KOPT-K1 (cell line): ENCODE measurements around the gene CNTNAP2.

Experiments used
- H3K27ac ChIP-seq: fragments of 200-600 bp; sonication (generic); 2 replicates; pipeline ENCODE4 v1.5.1; 2016; ENCODE audit warnings: antibody characterized with exemption, mild to moderate bottlenecking, low read depth, low read length; ENCODE audit not compliant: poor library complexity, severe bottlenecking
- H3K36me3 ChIP-seq: fragments of 200-600 bp; sonication (generic); 2 replicates; pipeline ENCODE4 v1.5.1; 2017; ENCODE audit warnings: antibody characterized with exemption, mild to moderate bottlenecking, low read length, moderate library complexity; ENCODE audit not compliant: insufficient read depth
- H3K9me3 ChIP-seq: fragments of 200-600 bp; sonication (generic); 2 replicates; pipeline ENCODE4 v1.5.1; 2017; ENCODE audit warnings: antibody characterized with exemption, low read length, mild to moderate bottlenecking; ENCODE audit not compliant: insufficient read depth, poor library complexity, severe bottlenecking

Gene CNTNAP2

DNA sequence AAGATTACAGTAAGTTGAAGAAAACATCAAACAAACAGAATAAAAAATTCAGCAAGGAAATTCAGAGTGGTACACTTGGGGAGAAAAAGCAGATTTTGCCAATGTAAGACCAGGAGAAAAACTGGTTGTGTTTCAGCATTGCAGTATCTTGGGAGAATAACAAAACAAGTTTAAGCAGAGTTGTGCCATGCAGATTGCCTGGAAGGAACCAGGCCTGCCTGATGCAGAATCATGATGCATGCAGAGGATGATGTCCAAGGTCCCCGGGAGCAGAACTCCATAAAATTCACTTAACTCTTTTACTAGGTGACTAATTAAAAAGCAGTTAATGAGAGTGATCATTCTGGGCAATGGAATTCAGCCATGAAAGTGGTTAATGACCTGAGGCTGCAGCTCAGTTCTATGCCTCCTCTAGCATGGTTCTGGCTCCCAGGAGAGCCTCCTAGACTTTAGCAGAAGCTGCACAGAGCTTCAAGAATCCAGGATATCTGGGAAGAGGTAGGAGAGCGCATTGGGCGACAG is 2094.3 kb downstream of the CNTNAP2 start:
- H3K9me3 ChIP-seq = no peaks in the 10 kb centered on the region
- H3K36me3 ChIP-seq = no peaks in the 10 kb centered on the region
- no peak overlapping the region for H3K27ac ChIP-seq

DNA sequence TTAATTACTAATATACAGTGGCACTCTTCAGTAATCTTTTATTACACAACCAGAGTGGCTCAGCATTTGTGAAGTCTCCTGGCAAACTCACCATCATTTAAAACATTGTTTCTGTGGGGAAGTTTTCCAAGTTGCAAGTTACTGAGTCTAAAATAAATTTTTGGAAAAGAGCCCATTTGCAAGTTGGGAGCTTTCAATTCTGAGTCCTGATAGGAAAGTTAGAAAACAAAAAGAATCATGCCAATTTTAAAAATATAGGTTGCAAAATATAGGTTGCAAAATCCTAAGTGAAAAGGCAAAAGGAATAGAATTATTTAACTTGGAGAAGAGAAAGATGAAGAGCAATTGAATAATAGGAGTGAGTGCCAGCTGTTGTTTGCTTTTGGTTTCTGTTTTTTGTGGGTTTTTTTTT is 2095.1 kb downstream of the CNTNAP2 start:
- no peaks in the 10 kb centered on the region for H3K9me3 ChIP-seq
- no peak overlapping the region for H3K27ac ChIP-seq
- no peaks in the 10 kb centered on the region for H3K36me3 ChIP-seq

GRCh38 chr7:148212731-148213130 is 2096.1 kb downstream of the CNTNAP2 start:
- no peaks in the 10 kb centered on the region for H3K36me3 ChIP-seq
- no peaks in the 10 kb centered on the region for H3K9me3 ChIP-seq
- H3K27ac ChIP-seq = no peak overlapping the region

DNA sequence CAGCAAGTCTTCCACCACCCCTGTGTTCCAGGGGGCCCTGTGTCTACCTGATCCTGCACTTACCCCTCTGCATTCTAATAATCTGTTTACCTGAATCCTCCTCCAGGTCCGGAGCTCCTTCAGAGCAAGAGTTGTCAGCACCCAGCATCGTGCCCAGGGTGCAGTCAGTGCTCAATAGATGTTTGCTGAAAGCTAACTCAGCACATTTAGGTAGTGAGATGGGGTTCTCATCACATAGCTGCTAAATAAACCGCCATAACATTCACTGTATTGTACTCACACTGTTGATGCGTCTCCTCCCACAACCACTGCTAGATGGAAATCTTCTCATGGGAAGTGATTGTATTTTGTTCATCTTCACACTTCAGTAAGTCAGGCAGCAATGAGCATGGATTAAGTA is 2097.5 kb downstream of the CNTNAP2 start:
- Histone ChIP-seq H3K27ac (no peak overlapping the region), H3K9me3 (no peaks in the 10 kb centered on the region), H3K36me3 (no peaks in the 10 kb centered on the region)

GRCh38 chr7:148218603-148219002 is 2102.0 kb downstream of the CNTNAP2 start:
- H3K9me3 ChIP-seq = no peaks in the 10 kb centered on the region
- no peak overlapping the region for H3K27ac ChIP-seq
- H3K36me3 ChIP-seq = no peaks in the 10 kb centered on the region

GRCh38 chr7:148222721-148223120 is 2106.1 kb downstream of the CNTNAP2 start:
- no peaks in the 10 kb centered on the region for H3K9me3 ChIP-seq
- H3K27ac ChIP-seq = no peak overlapping the region
- no peaks in the 10 kb centered on the region for H3K36me3 ChIP-seq

DNA sequence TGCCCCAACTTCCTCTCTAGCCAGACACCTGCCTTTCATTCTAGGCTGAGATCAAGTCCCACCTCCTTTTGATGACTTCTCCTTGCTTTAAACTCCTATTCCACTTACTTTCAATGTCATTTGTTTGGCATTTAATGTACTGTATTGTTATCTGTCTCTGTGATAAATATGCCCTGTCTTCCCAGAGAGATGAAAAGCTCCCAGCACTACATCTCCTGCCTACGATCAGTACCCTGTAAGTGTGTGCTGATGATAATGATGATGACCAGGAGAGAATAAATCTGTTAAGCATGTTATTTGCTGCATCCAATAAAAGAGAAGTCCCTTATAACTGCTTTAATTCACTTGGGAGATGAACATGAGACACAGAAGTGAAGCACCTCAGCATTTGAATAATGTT is 2106.6 kb downstream of the CNTNAP2 start:
- Histone ChIP-seq H3K9me3 (no peaks in the 10 kb centered on the region), H3K27ac (no peak overlapping the region), H3K36me3 (no peaks in the 10 kb centered on the region)

GRCh38 chr7:148223738-148224137 is 2107.1 kb downstream of the CNTNAP2 start:
- Histone ChIP-seq H3K27ac (no peak overlapping the region), H3K9me3 (no peaks in the 10 kb centered on the region), H3K36me3 (no peaks in the 10 kb centered on the region)

DNA sequence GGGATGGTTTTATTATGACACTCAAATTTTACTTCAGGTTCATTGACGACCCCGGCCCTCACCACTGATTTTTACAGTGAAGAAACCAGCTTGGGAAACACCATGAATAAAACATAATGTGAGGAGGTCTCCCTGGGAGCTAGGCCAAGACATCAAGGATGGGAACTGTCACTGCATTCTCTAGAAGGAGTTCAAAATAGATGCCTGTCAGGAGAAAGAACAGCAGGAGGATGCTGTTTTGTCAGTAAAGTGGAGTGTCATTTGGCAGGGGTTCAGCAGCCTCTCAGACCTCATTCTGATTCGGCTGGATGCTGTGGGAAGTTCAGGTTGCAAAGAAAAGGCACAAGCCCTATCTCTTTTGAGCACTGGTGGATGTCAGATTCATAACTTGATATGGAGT is 2113.7 kb downstream of the CNTNAP2 start:
- no peak overlapping the region for H3K27ac ChIP-seq
- H3K36me3 ChIP-seq = no peaks in the 10 kb centered on the region
- no peaks in the 10 kb centered on the region for H3K9me3 ChIP-seq

- Histone ChIP-seq H3K36me3 (no peaks in the 10 kb centered on the region), H3K9me3 (no peaks in the 10 kb centered on the region), H3K27ac (no peak overlapping the region)
Observed at GRCh38 chr7:148230883-148231282, 2114.3 kb downstream of the CNTNAP2 start.

- Histone ChIP-seq H3K9me3 (no peaks in the 10 kb centered on the region), H3K36me3 (no peaks in the 10 kb centered on the region), H3K27ac (no peak overlapping the region)
Observed at GRCh38 chr7:148232784-148233183, 2116.2 kb downstream of the CNTNAP2 start.

GRCh38 chr7:148234715-148235114 is 2118.1 kb downstream of the CNTNAP2 start:
- Histone ChIP-seq H3K36me3 (no peaks in the 10 kb centered on the region), H3K9me3 (no peaks in the 10 kb centered on the region), H3K27ac (no peak overlapping the region)

- Histone ChIP-seq H3K36me3 (no peaks in the 10 kb centered on the region), H3K27ac (no peak overlapping the region), H3K9me3 (no peaks in the 10 kb centered on the region)
Observed at GRCh38 chr7:148238761-148239325, 2122.2 kb downstream of the CNTNAP2 start.

DNA sequence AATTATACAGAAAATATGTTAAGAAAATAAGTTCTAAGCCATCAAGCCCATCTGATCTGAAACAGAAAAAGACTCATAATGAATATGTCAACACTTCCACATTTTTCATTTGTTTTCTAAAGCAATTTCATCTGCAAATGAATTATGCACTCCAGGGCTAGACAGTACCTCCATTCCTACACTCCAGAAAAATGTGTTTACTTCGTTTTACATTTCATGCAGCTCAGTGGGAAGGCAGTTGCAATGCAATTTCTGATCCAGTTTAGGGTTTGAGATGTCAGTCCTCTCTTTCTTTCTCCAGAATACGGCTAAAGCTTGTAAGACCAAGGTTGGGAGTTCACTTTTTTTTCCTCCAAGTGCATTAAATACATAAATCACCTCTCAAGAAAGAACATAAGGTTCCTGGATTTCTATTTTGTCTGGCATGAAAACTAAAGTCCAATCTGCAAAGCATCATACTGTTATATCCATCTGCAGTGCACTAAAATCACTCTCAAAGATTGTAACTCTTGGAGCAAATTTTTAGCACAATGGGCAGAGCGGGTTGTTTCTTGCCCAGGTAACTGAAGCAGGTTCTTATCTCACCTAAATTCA is 2125.2 kb downstream of the CNTNAP2 start:
- Histone ChIP-seq H3K27ac (no peak overlapping the region), H3K36me3 (no peaks in the 10 kb centered on the region), H3K9me3 (no peaks in the 10 kb centered on the region)

- Histone ChIP-seq H3K9me3 (no peaks in the 10 kb centered on the region), H3K36me3 (no peaks in the 10 kb centered on the region)
Observed at GRCh38 chr7:148242294-148242821, 2125.8 kb downstream of the CNTNAP2 start.

GRCh38 chr7:148245381-148245780 is 2128.8 kb downstream of the CNTNAP2 start:
- Histone ChIP-seq H3K27ac (no peak overlapping the region), H3K9me3 (peaks cover 3% of the 10 kb centered on the region), H3K36me3 (no peaks in the 10 kb centered on the region)

More at GRCh38 chr7:148242294-148242821, 2125.8 kb downstream of the CNTNAP2 start:
- H3K27ac ChIP-seq = no peak overlapping the region
